ENCODE results near the gene ZFX. TPM values are rescaled to one million over a fixed set of nuclear protein-coding genes. Genes with fewer than 3 reads are reported as not detected.

The ZFX gene
- total RNA-seq, 1 experiment from 2014 or later = 43.3 TPM

DNA sequence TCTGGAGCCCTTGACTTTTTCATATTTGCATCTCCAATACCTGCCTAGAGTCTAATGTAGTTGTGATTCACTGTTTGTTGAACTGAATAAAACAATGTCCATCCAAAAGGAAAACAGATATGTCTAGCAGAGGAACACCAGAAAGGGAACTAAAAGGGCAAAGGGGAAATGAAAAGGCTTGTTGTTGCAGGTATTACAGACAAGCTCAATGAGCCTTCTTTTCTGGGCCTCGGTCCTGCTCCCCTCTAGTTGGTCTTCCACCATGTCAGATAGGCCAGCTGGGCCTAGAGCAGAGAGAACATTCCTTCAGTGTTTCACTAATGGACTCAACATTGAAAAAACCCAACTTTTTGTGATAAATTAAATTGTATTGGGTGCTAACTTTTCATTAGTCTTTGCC, 55.4 kb downstream of the ZFX start:
- Mint-ChIP-seq H3K36me3 (ENCODE audit: insufficient read depth, unreplicated experiment) (peaks cover 7% of the 10 kb centered on the region), H3K9me3 (ENCODE audit: low read depth, unreplicated experiment) (no peaks in the 10 kb centered on the region), H3K4me1 (ENCODE audit: low read depth, unreplicated experiment) (peaks cover 26% of the 10 kb centered on the region), H3K27ac (ENCODE audit: unreplicated experiment) (no peak overlapping the region), H3K4me3 (ENCODE audit: low read depth, unreplicated experiment) (no peak overlapping the region), H3K27me3 (ENCODE audit: unreplicated experiment) (no peaks in the 10 kb centered on the region)
- intact Hi-C loops (cut with micrococcal nuclease; ENCODE audit: unreplicated experiment) = no loop called here
- DNase-seq = no peak
- CTCF ChIA-PET = interaction anchor here (0.7 kb wide), 1 partner anchor 123 kb away, joined by 3 read pairs; no protein-coding TSS in a partner anchor
- BruUV-seq (replicated peaks) = no TSS peak
- TF ChIP-seq, protein P1, sequence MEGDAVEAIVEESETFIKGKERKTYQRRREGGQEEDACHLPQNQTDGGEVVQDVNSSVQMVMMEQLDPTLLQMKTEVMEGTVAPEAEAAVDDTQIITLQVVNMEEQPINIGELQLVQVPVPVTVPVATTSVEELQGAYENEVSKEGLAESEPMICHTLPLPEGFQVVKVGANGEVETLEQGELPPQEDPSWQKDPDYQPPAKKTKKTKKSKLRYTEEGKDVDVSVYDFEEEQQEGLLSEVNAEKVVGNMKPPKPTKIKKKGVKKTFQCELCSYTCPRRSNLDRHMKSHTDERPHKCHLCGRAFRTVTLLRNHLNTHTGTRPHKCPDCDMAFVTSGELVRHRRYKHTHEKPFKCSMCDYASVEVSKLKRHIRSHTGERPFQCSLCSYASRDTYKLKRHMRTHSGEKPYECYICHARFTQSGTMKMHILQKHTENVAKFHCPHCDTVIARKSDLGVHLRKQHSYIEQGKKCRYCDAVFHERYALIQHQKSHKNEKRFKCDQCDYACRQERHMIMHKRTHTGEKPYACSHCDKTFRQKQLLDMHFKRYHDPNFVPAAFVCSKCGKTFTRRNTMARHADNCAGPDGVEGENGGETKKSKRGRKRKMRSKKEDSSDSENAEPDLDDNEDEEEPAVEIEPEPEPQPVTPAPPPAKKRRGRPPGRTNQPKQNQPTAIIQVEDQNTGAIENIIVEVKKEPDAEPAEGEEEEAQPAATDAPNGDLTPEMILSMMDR (IDR thresholded peaks at IDR 0.05; ENCODE audit: unreplicated experiment) = no peak

GRCh38 chrX:24207826-24208225, 58.3 kb downstream of the ZFX start:
- H3K4me1 Mint-ChIP-seq (ENCODE audit: low read depth, unreplicated experiment) = peaks cover 13% of the 10 kb centered on the region
- TF ChIP-seq, protein P1 (IDR thresholded peaks at IDR 0.05; ENCODE audit: unreplicated experiment) = no peak
- no peak for DNase-seq
- CTCF ChIA-PET = no interaction called here
- peaks cover 13% of the 10 kb centered on the region for H3K36me3 Mint-ChIP-seq (ENCODE audit: insufficient read depth, unreplicated experiment)
- intact Hi-C loops (cut with micrococcal nuclease; ENCODE audit: unreplicated experiment) = no loop called here
- H3K27ac Mint-ChIP-seq (ENCODE audit: unreplicated experiment) = no peak overlapping the region
- no peak overlapping the region for H3K4me3 Mint-ChIP-seq (ENCODE audit: low read depth, unreplicated experiment)
- BruUV-seq (replicated peaks) = no TSS peak
- H3K9me3 Mint-ChIP-seq (ENCODE audit: low read depth, unreplicated experiment) = no peaks in the 10 kb centered on the region
- no peaks in the 10 kb centered on the region for H3K27me3 Mint-ChIP-seq (ENCODE audit: unreplicated experiment)

DNA sequence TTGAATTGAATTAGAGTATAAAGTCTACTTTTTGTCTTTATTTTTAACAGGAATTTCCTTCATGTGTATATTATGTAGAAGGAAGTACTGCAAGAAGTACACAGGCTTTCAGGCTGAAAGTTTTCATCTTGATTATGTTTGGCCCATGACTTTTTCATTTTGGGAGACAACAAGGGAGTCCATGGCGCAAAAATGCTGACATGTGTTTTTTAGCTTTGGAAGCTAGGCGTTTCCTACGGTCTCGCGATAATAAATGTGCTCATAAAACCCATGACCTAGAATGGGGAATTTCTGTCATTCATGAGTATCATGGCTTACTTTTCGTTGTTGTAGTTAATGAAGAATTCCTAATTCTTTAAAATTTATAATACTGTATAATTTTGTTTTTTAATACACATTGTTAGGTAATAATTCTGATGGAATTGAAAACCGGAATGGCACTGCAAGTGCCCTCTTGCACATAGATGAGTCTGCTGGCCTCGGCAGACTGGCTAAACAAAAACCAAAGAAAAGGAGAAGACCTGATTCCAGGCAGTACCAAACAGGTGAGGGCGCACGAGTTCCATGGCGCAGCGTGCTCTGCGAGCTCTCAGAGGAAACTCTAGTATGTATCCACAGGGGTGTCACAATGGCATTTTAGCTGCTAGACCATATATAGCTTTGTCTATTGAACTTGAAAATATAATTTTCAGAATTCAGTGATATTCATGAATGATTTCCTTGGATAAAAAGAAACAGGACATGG, 59.1 kb downstream of the ZFX start:
- peaks cover 4% of the 10 kb centered on the region for H3K4me1 Mint-ChIP-seq (ENCODE audit: low read depth, unreplicated experiment)
- no peak overlapping the region for H3K4me3 Mint-ChIP-seq (ENCODE audit: low read depth, unreplicated experiment)
- H3K9me3 Mint-ChIP-seq (ENCODE audit: low read depth, unreplicated experiment) = no peaks in the 10 kb centered on the region
- TF ChIP-seq, protein P1 (IDR thresholded peaks at IDR 0.05; ENCODE audit: unreplicated experiment) = no peak
- CTCF ChIA-PET = no interaction called here
- intact Hi-C loops (cut with micrococcal nuclease; ENCODE audit: unreplicated experiment) = no loop called here
- BruUV-seq (replicated peaks) = no TSS peak
- H3K27ac Mint-ChIP-seq (ENCODE audit: unreplicated experiment) = no peak overlapping the region
- H3K36me3 Mint-ChIP-seq (ENCODE audit: insufficient read depth, unreplicated experiment) = peaks cover 13% of the 10 kb centered on the region
- no peak for DNase-seq
- no peaks in the 10 kb centered on the region for H3K27me3 Mint-ChIP-seq (ENCODE audit: unreplicated experiment)

DNA sequence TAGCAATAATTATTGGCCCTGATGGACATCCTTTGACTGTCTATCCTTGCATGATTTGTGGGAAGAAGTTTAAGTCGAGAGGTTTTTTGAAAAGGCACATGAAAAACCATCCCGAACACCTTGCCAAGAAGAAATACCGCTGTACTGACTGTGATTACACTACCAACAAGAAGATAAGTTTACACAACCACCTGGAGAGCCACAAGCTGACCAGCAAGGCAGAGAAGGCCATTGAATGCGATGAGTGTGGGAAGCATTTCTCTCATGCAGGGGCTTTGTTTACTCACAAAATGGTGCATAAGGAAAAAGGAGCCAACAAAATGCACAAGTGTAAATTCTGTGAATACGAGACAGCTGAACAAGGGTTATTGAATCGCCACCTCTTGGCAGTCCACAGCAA, 60.7 kb downstream of the ZFX start:
- no peaks in the 10 kb centered on the region for H3K4me1 Mint-ChIP-seq (ENCODE audit: low read depth, unreplicated experiment)
- BruUV-seq (replicated peaks) = no TSS peak
- no peak overlapping the region for H3K4me3 Mint-ChIP-seq (ENCODE audit: low read depth, unreplicated experiment)
- no peak overlapping the region for H3K27ac Mint-ChIP-seq (ENCODE audit: unreplicated experiment)
- no peaks in the 10 kb centered on the region for H3K9me3 Mint-ChIP-seq (ENCODE audit: low read depth, unreplicated experiment)
- intact Hi-C loops (cut with micrococcal nuclease; ENCODE audit: unreplicated experiment) = no loop called here
- CTCF ChIA-PET = no interaction called here
- H3K36me3 Mint-ChIP-seq (ENCODE audit: insufficient read depth, unreplicated experiment) = peaks cover 13% of the 10 kb centered on the region
- no peak for DNase-seq
- H3K27me3 Mint-ChIP-seq (ENCODE audit: unreplicated experiment) = no peaks in the 10 kb centered on the region
- TF ChIP-seq, protein P1 (IDR thresholded peaks at IDR 0.05; ENCODE audit: unreplicated experiment) = no peak

Data from Calu3 (cell line).